Measurements from ENCODE around the gene TXNL1. TPM values are rescaled to one million over a fixed set of nuclear protein-coding genes. Genes with fewer than 3 reads are reported as not detected.
A peak's percentile ranks its signal among the peaks of the same experiment; 100 is the strongest.

TXNL1 gene
- total and polyA plus RNA-seq, 2 of the 13 experiments (the other 11 are each of a cell fraction or from before 2014, with no cell fraction given), result 41.9 to 73.1 TPM

DNA sequence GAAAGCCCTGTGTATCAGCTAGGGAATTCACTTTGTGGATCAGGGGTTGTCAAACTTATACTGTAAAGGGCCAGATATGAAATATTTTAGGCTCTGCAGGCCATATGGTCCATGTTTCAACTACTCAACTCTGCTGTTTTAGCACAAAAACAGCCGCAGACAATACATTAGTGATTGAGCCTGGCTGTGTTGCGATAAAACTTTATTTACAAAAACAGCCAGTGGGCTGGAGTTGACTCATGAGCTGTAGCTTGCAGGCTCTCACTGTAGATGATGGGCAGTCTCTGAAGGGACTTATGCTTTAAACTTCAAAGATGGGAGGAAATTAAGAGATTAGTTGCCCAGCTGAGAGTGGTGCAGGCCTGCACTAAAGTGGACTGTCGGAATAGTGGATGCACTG, 45.9 kb upstream of the TXNL1 start:
- intact Hi-C loops (cut with micrococcal nuclease; ENCODE audit: unreplicated experiment), result no loop called here

More for the DNA sequence above, 45.9 kb upstream of the TXNL1 start:
- ATAC-seq (no peak), DNase-seq (ENCODE audit: low spot score) (no peak), FAIRE-seq (no peak)
- TF ChIP-seq HMG20B (CRISPR knock-in tag; conservative IDR thresholded peaks at IDR 0.05) (no peak), ZBTB40 (IDR thresholded peaks at IDR 0.05) (0 out of 2 replicates have a peak, but pooled peaks have one; percentile 30), ZBTB40 (CRISPR knock-in tag; IDR thresholded peaks at IDR 0.05) (peak; percentile 95), CBX5 (CRISPR knock-in tag; IDR thresholded peaks at IDR 0.05; ENCODE audit: borderline replicate concordance) (no peak)
- TF ChIP-seq, protein P1, sequence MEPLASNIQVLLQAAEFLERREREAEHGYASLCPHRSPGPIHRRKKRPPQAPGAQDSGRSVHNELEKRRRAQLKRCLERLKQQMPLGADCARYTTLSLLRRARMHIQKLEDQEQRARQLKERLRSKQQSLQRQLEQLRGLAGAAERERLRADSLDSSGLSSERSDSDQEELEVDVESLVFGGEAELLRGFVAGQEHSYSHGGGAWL (CRISPR knock-in tag; IDR thresholded peaks at IDR 0.05), result no peak
- in situ Hi-C loops (cut with HindIII; ENCODE audit: extremely low pct_ligation_motif_present, low pct_unique_long_range_greater_than_20kb), result no loop called here
- POLR2A ChIA-PET, result no interaction called here
- Histone ChIP-seq H4K20me1 (ENCODE audit: insufficient read depth, low read length) (no peaks in the 10 kb centered on the region), H3K27me3 (ENCODE audit: control insufficient read depth in 1 of 2, insufficient read depth in 2 of 2, low read length in 2 of 2) (no peaks in the 10 kb centered on the region), H3K9ac (ENCODE audit: insufficient read depth, low read depth, low read length) (no peak overlapping the region), H3K36me3 (replicated peaks in 1 of 2; ENCODE audit: control insufficient read depth in 1 of 2, insufficient read depth in 2 of 2, low read length in 2 of 2) (no peaks in the 10 kb centered on the region), H3K9me3 (ENCODE audit: low read length) (no peaks in the 10 kb centered on the region), H3K4me2 (ENCODE audit: low read depth, low read length) (no peak overlapping the region), H2AFZ (ENCODE audit: low read length) (no peak overlapping the region), H3K79me2 (ENCODE audit: insufficient read depth, low read length) (no peaks in the 10 kb centered on the region), H3K4me1 (ENCODE audit: insufficient read depth, low read length) (no peaks in the 10 kb centered on the region), H3K4me3 (replicated peaks in 1 of 3; ENCODE audit: insufficient read depth in 1 of 3, low read depth in 2 of 3, low read length in 3 of 3) (no peak overlapping the region), H3K27ac (ENCODE audit: extremely low read length, insufficient read depth, low read length) (no peak overlapping the region)
- 91% methylated on average over 3 of the region's 3 CpGs for WGBS (ENCODE audit: low lambda C conversion rate)
- CTCF ChIA-PET (ENCODE audit: low intra/inter-chr PET ratio, low total read pairs), result no interaction called here
- BruUV-seq (replicated peaks), result no TSS peak

Measured in HepG2 (cell line).